SKM-1 treated with dmso at 0.1 percent for 144 hours (cell line): ENCODE data around the gene EEA1.
"Not testable (repeated sequence)": the region's sequence is repeated elsewhere in the genome, so short reads cannot be mapped to it uniquely, and the experiment has no call there.

ENCODE experiments used
- DNase-seq: peaks from one replicate; lab custom pipeline; 2025; ENCODE audit not compliant: unreplicated experiment; lab: John Stamatoyannopoulos, UW

The EEA1 gene

DNA sequence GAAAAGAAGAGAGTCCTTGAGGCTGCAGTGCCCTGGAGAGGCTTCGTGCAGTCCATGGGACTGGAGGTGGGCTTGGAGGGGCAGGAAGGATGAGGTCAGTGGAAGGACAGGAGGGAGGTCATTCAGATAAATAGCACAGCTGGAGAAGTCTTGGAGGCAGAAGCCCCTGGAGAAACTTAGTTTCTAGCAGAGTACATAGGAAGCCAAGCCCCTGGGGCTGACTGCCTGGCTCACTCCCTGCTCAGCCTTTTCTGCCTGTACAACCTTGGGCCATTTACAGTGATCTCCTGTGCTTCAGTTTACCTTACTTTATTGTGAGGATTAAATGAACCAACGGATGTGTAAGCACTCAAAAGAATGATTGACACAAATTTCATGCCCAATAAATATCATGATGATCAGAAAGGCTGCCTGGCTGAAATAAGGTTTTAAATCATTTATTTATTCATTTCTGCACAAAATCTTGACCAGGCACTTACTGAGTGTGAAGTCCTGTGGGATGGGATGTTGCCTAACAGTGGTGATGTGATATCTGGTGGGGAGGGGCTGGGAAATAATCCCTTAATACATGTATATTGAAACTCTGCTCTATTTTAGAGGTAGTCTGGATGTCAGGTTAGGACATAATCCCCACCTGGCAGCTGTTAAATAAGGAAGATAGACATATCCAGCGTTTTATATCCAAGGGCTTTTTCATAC is 172.0 kb downstream of the EEA1 start:
- DNase-seq: no peak

- no peak for DNase-seq
These were observed 174.9 kb downstream of the EEA1 start for GRCh38 chr12:92753976-92754885.

- not testable (repeated sequence) for DNase-seq
These were observed 179.4 kb downstream of the EEA1 start for GRCh38 chr12:92749691-92750090.

- no peak for DNase-seq
These were observed 181.9 kb downstream of the EEA1 start for GRCh38 chr12:92747151-92747550.

- no peak for DNase-seq
These were observed 183.1 kb downstream of the EEA1 start for GRCh38 chr12:92745856-92746550.

DNA sequence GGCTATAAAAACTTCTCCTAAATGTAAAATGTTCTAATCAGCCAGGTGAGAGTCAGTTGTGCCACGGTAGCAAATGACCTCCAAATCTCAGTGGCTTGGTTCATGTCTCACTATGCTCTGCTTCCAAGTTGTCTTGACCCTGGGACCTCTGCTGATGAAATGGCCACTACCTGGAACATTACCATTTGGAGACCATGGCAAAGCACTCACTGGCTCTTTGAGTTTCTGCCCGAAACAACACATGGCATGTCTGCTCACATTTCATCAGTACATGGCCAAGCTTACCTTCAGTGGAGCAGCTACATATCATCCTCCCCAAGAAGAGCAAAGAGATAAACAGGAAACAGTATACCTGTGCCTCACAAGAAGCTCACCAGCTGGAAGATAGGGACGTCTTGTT is 186.1 kb downstream of the EEA1 start:
- no peak for DNase-seq

- no peak for DNase-seq
These were observed 188.7 kb downstream of the EEA1 start for GRCh38 chr12:92740411-92740810.

DNA sequence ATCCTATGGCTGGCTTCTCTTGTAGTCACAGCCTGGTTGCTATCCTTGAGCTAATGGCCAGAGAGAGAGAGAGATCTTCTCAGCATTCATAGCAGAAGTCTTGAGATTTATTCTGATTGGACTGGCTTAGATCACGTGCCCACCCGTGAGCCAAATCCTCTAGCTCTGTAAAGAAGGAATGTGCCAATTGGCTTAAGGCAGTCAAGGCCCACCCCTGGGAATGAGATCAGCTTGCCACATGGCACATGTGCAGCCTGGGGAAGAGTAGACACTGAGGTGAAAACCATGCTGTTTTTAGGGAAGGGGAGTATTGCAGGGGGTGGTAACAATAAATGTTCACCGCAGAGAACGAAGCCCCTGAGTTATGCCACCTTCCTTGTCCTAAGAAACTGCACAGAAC is 190.0 kb downstream of the EEA1 start:
- no peak for DNase-seq

GRCh38 chr12:92737855-92738850 is 190.9 kb downstream of the EEA1 start:
- DNase-seq: no peak

DNA sequence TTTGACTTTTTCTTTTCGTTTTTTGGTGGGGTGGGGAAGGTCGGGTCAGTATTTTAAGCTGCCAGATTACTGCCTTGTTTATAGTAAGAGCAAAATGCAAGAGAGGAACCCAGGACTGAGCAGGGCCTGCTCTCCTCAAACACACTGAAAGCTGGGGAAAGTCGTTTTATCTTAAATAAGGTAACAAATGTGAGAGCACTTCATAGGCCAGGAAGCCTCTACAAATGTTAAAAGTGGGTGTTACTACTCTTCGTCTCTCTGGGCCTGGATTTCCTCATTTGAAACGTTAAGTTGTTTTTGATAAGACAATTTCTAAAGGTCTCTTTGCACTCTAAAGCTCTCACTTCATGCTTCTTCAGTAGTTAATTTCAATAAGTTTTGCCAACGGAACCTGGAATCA is 192.5 kb downstream of the EEA1 start:
- no peak for DNase-seq

DNA sequence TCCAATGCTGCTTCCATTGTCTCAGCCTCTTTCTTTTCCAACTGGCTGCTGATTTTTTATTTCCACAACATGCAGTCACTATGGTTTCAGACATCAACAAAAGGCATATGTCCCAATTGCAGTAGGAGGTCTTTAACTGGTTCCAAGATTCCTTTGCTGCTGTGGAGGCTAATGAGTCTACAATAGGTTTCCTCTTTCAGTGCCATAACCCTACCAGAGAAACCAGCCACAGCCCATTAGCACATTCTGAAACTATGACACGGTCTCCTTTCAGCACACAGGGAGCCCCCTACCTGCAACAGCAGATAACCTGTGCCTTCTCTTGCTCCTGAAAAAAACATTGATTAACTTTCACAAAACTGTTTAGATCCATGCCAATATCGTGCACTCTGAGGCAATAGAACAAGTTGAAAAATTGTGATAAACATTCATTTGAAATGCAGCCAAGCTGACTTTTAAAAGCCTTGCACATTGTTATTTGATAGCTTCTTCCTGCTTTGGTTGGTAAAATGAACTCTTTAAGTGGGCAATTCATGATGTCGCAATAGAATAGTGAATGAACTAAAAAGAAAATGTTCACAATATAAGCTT is 193.9 kb downstream of the EEA1 start:
- DNase-seq: no peak

GRCh38 chr12:92733661-92734060 is 195.4 kb downstream of the EEA1 start:
- no peak for DNase-seq

DNA sequence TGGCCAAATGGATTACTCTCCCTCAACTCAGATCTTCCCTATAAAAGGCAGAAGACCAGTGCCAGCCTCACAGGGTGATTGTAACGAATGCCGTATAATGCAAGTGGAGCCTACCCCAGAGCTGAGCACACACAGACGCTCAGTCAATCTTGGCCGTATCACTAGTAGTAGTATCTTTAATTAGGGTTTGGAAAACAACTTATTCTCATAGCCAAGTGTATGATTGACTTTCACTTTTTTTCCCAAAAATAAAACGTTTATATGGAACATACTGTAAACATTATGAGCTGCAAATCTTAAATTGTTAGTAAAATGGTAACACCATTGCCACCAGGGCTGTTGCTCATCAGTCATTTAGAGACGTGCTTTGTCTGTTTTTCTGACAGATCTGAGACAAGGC is 195.9 kb downstream of the EEA1 start:
- DNase-seq: no peak

GRCh38 chr12:92732716-92733115 is 196.4 kb downstream of the EEA1 start:
- DNase-seq: no peak

GRCh38 chr12:92732216-92732615 is 196.9 kb downstream of the EEA1 start:
- DNase-seq: no peak

DNA sequence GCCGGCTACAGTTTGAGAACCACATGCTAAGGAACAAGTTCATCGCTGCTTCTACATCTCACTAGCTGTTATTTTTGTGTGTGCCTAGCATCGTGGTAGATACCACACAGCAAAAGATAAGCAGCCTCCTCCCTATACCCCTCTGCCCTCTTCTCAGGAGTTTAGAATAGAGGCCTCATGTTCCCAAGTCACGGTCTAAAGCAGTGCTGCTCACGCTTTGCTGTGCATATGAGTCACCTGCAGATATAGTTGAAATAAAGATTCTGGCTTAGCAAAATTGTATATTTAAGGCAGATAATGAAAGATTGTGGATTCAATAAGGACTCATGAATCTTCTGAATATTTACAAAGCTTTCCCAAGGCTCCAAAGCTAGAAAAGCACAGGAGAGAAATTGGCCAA is 198.3 kb downstream of the EEA1 start:
- no peak for DNase-seq

DNA sequence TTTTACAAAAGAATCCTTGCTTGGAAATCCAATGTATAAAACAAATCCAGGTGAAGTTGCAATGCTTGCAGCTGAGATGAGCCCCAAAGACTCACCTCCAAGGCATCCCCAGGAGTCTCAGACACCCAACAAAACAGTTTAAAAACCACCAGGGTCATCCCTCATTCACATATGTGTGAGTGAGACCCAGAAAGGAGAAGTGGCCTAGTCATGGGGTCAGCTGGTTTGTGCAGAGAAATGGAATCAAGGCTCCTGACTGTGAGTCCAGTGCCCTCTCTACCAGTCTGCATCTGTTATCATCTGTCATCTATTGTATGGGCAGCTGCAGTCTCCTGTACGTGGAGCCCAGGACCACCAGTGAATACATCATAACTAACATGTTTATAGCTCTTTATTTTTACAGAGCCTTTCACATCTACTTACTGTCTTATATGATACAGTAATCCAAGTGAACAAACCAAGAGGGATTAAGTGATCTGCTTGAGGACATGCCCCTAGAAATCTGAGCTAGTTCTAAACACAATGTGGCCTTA is 199.3 kb downstream of the EEA1 start:
- no peak for DNase-seq

DNA sequence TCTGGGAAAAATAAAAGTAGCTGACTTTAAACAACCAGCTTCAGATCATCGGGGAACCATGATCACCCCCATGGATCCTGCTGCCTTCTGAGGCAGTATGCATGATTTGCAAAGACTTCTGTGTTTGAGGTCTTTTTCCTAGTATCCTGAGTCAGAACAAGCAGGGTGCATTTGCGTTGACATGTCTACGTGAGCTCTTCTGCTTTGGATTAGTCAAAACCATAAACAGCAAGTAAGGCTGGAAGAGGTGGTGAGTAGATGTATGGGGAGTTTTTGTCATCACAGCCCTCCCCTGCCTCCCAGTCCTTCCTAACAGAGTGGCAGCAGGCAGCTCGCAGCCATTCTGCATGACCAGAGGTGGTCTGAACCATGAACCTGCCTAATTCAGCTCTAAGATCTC is 202.2 kb downstream of the EEA1 start:
- DNase-seq: no peak

DNA sequence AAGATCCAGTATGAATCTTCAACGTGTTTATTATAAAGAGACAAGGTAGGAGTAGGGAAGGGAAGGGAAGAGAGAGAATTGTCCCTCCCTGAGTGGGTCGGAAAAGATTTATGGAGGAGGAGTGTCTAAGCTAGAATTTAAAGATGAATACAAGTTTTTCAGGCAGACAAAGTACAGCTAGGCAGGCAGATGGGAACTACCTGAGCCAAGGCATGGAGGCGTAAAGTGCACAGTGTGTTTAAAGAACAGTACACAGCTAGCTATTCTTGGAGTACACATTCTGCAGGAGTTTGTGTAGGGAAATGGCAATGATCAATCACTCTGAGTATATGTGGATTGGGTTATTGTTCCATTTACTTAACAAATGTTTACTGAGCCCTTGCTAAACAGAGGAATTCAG is 206.2 kb downstream of the EEA1 start:
- no peak for DNase-seq

GRCh38 chr12:92721656-92722055 is 207.4 kb downstream of the EEA1 start:
- no peak for DNase-seq
